Spleen (tissue), 11 donors: ENCODE measurements around the gene C1GALT1C1L. TPM values are rescaled to one million over a fixed set of nuclear protein-coding genes. Genes with fewer than 3 reads are reported as not detected.
"Not testable (repeated sequence)": the region's sequence is repeated elsewhere in the genome, so short reads cannot be mapped to it uniquely, and the experiment has no call there.

Experiments
- DNase-seq: peaks from one replicate; pipeline ENCODE4 v3.0.0-alpha.2; 2020
- H3K27ac ChIP-seq, 8 donors: fragments of 200-600 bp; sonication (generic) in 7 of 8; 1 replicate in 4 of 8; 2 replicates in 4 of 8; pipeline versions ENCODE4 v1.5.0 to v1.8.0; 2016 to 2021; ENCODE audit warnings: inconsistent platforms in 4 of 8, mild to moderate bottlenecking in 4 of 8, moderate library complexity in 1 of 8
- H3K27me3 ChIP-seq, 7 donors: fragments of 200-600 bp; sonication (generic) in 6 of 7; replicated peaks in 1 of 7; 1 replicate in 4 of 7; 2 replicates in 3 of 7; pipeline versions ENCODE4 v1.5.0 to v1.8.0; 2016 to 2021; ENCODE audit warnings: inconsistent platforms in 3 of 7, mild to moderate bottlenecking in 1 of 7
- H3K36me3 ChIP-seq, 6 donors: fragments of 200-600 bp; sonication (generic) in 5 of 6; 1 replicate in 4 of 6; 2 replicates in 2 of 6; pipeline versions ENCODE4 v1.5.0 to v1.8.0; 2016 to 2021; ENCODE audit warnings: inconsistent platforms in 2 of 6
- H3K4me1 ChIP-seq, 6 donors: fragments of 200-600 bp; sonication (generic) in 5 of 6; 1 replicate in 3 of 6; 2 replicates in 3 of 6; pipeline versions ENCODE4 v1.5.0 to v1.8.0; 2016 to 2021; ENCODE audit warnings: inconsistent platforms in 3 of 6
- H3K4me3 ChIP-seq, 8 donors: fragments of 200-600 bp; sonication (generic) in 7 of 8; 1 replicate in 4 of 8; 2 replicates in 4 of 8; pipeline versions ENCODE4 v1.5.0 to v1.8.0; 2016 to 2021; ENCODE audit warnings: inconsistent platforms in 4 of 8, mild to moderate bottlenecking in 4 of 8, moderate library complexity in 2 of 8
- H3K9me3 ChIP-seq, 8 donors: fragments of 200-600 bp; sonication (generic) in 7 of 8; 1 replicate in 4 of 8; 2 replicates in 4 of 8; pipeline versions ENCODE4 v1.5.0 to v1.8.0; 2016 to 2021; ENCODE audit warnings: inconsistent platforms in 4 of 8
- CTCF ChIP-seq, 11 experiments: fragments of 200-600 bp in 7 of 11; fragments of 450-650 bp in 4 of 11; sonication (generic) in 4 of 11; IDR thresholded peaks in 8 of 11; conservative IDR thresholded peaks in 3 of 11; 1 replicate in 7 of 11; 2 replicates in 4 of 11; pipeline versions ENCODE4 v1.4.0 to v1.8.0; 2016 to 2021; ENCODE audit warnings: antibody characterized with exemption in 11 of 11, inconsistent platforms in 4 of 11, mild to moderate bottlenecking in 1 of 11
- POLR2A ChIP-seq, 3 donors: fragments of 450-650 bp; IDR thresholded peaks; one replicate each; pipeline ENCODE4 v1.5.1; 2017; ENCODE audit warnings: antibody characterized with exemption in 3 of 3, mild to moderate bottlenecking in 1 of 3
- POLR2AphosphoS5 ChIP-seq, 3 donors: sonication (generic); formaldehyde crosslinking; IDR thresholded peaks; one replicate each; pipeline ENCODE4 v1.5.1; 2017; ENCODE audit warnings: antibody characterized with exemption in 3 of 3
- WGBS, 5 donors: extraction: QIAGEN DNeasy Blood & Tissue Kit in 3 of 5; methylation state at CpG; one replicate each; pipeline versions ENCODE4 v1.1.5 to v1.1.7; 2013 to 2018; 5-methylcytosine and 5-hydroxymethylcytosine counted together
- intact Hi-C: fragments of 100-400 bp; cut with DNase I; formaldehyde crosslinking; loops from one replicate; pipeline ENCODE4 v1.15.0; 2023; ENCODE audit warnings: low total_unique reads
- polyA plus RNA-seq, 3 donors: library from polyadenylated mRNA; stranded (reverse); fragments of 200-250 nt; gene quantifications; one replicate each; pipeline ENCODE4 v1.2.1, GENCODE V29; 2013
- total RNA-seq, 7 donors: library from RNA; depleted of rRNA in 3 of 7; stranded (reverse); fragments of >200 nt in 3 of 7; fragmentation: NEBNext Ultra II Directional in 4 of 7; extraction: Animal tissue kit (Norgen Biotek cat#: 25700) in 4 of 7; gene quantifications; one replicate each; pipeline versions ENCODE4 v1.1.0 to v1.2.1, GENCODE V29; 2016 to 2021
- donor health status: healthy with polysubstance abuse.
- donor health status: DM: no; HTN: no; CAD: no; lungs with moderate emphysema.
- donor health status: DM: no; HTN: no; CAD: no.
- donor health status: Bipolar disorder and iron deficiency.
- donor health status: healthy.
- donor health status: DM: no; HTN: no; CAD: no.
- donor health status: DM: yes; HTN: yes; CAD: no.

C1GALT1C1L gene
- total and polyA plus RNA-seq, 10 donors = 0.10 to 0.85 (median 0.55) TPM; not detected in 1

GRCh38 chr2:43637030-43637803 lies 39.0 kb downstream of the C1GALT1C1L start, which contains the start of gene PLEKHH2:
Gene PLEKHH2 (plus strand): TSS chr2:43637260. CDS start chr2:43644674, 7,414 bp downstream.
- TF ChIP-seq POLR2AphosphoS5 (IDR thresholded peaks at IDR 0.05) (peak; percentile 41 to 85 (median 80)), POLR2A (IDR thresholded peaks at IDR 0.05) (no peak), CTCF (IDR thresholded peaks at IDR 0.05 in 8 of 11, conservative IDR thresholded peaks at IDR 0.05 in 3 of 11) (peak in 1 of 11 experiments; percentile 8)
- Histone ChIP-seq H3K36me3 (no peaks in the 10 kb centered on the region), H3K27ac (peak within 1 kb of the TSS in 7 of 8 donors; percentile 75 to 83 (median 80)), H3K9me3 (peaks cover 0 to 19% (median 10%) of the 10 kb centered on the region in 8 donors), H3K27me3 (peaks cover 0 to 54% (median 12%) of the 10 kb centered on the region in 7 donors), H3K4me1 (peaks cover 0 to 22% (median 11%) of the 10 kb centered on the region in 6 donors), H3K4me3 (peak within 1 kb of the TSS; percentile 59 to 80 (median 68))
- WGBS, 5 donors = 1 to 4% (median 2%) methylated on average over 24 to 75 of the region's 75 CpGs
- intact Hi-C loops = no loop called here
- DNase-seq = peak; percentile 91

GRCh38 chr2:43636621-43637020 lies 39.6 kb downstream of the C1GALT1C1L start:
- H3K9me3 ChIP-seq = peaks cover 0 to 19% (median 10%) of the 10 kb centered on the region in 8 donors
- H3K4me3 ChIP-seq = peak overlapping the region; percentile 59 to 80 (median 68)
- no peaks in the 10 kb centered on the region for H3K36me3 ChIP-seq
- no peak for DNase-seq
- H3K4me1 ChIP-seq = peaks cover 0 to 22% (median 11%) of the 10 kb centered on the region in 6 donors
- H3K27ac ChIP-seq = peak overlapping the region in 5 of 8 donors; percentile 75 to 83 (median 80)
- 5 to 22% (median 16%) methylated on average over 9 to 10 of the region's 10 CpGs for WGBS, 5 donors
- TF ChIP-seq POLR2A (IDR thresholded peaks at IDR 0.05) (no peak), CTCF (IDR thresholded peaks at IDR 0.05 in 8 of 11, conservative IDR thresholded peaks at IDR 0.05 in 3 of 11) (no peak), POLR2AphosphoS5 (IDR thresholded peaks at IDR 0.05) (no peak)
- intact Hi-C loops = no loop called here
- peaks cover 0 to 54% (median 12%) of the 10 kb centered on the region in 7 donors for H3K27me3 ChIP-seq

- peaks cover 0 to 22% (median 11%) of the 10 kb centered on the region in 6 donors for H3K4me1 ChIP-seq
- H3K27me3 ChIP-seq = peaks cover 0 to 54% (median 12%) of the 10 kb centered on the region in 7 donors
- H3K27ac ChIP-seq, DNase-seq, H3K4me3 ChIP-seq, H3K36me3 ChIP-seq, intact Hi-C loops: not testable (repeated sequence)
- 94 to 97% (median 96%) methylated on average over 12 of the region's 12 CpGs for WGBS, 5 donors
- H3K9me3 ChIP-seq = peaks cover 0 to 19% (median 10%) of the 10 kb centered on the region in 8 donors
Observed at GRCh38 chr2:43636153-43636552, 40.1 kb downstream of the C1GALT1C1L start.

- peaks cover 0 to 22% (median 11%) of the 10 kb centered on the region in 6 donors for H3K4me1 ChIP-seq
- TF ChIP-seq CTCF (IDR thresholded peaks at IDR 0.05 in 8 of 11, conservative IDR thresholded peaks at IDR 0.05 in 3 of 11) = no peak
- no peak for TF ChIP-seq POLR2AphosphoS5 (IDR thresholded peaks at IDR 0.05)
- no peak for TF ChIP-seq POLR2A (IDR thresholded peaks at IDR 0.05)
- peaks cover 0 to 54% (median 12%) of the 10 kb centered on the region in 7 donors for H3K27me3 ChIP-seq
- peak overlapping the region in 6 of 8 donors; percentile 34 to 54 (median 46) for H3K27ac ChIP-seq
- H3K36me3 ChIP-seq = no peaks in the 10 kb centered on the region
- H3K4me3 ChIP-seq = no peak overlapping the region
- peaks cover 0 to 12% (median 8%) of the 10 kb centered on the region in 8 donors for H3K9me3 ChIP-seq
- intact Hi-C loops = no loop called here
- no peak for DNase-seq
- 64 to 77% (median 66%) methylated on average over 6 of the region's 6 CpGs for WGBS, 5 donors
Observed at GRCh38 chr2:43634604-43635306, 41.5 kb downstream of the C1GALT1C1L start.
